HUES64 (cell line): ENCODE data around the gene GADL1.

Experiments
- H3K27ac ChIP-seq: 2 replicates; pipeline ENCODE4 v1.7.0; 2013; ENCODE audit warnings: low read depth, low read length, inconsistent platforms
- H3K27me3 ChIP-seq: 2 replicates; pipeline ENCODE4 v1.6.1; 2013; ENCODE audit warnings: mild to moderate bottlenecking, low read length; ENCODE audit not compliant: insufficient read depth
- H3K36me3 ChIP-seq: 2 replicates; pipeline ENCODE4 v1.6.1; 2013; ENCODE audit warnings: mild to moderate bottlenecking, low read length; ENCODE audit not compliant: insufficient read depth
- H3K4me1 ChIP-seq: 2 replicates; pipeline ENCODE4 v1.6.1; 2013; ENCODE audit warnings: mild to moderate bottlenecking, low read length, moderate library complexity; ENCODE audit not compliant: insufficient read depth
- H3K4me3 ChIP-seq: 2 replicates; pipeline ENCODE4 v1.5.1; 2013; ENCODE audit warnings: mild to moderate bottlenecking, low read length, moderate library complexity
- H3K9ac ChIP-seq: 2 replicates; pipeline ENCODE4 v1.6.1; 2013; ENCODE audit warnings: mild to moderate bottlenecking, low read depth, low read length
- H3K9me3 ChIP-seq: 2 replicates; pipeline ENCODE4 v1.6.1; 2013; ENCODE audit warnings: low read depth, low read length; ENCODE audit not compliant: insufficient read depth
- WGBS: fragments of 150-250, 120-280 bp; methylation state at CpG from one replicate; pipeline ENCODE4 v1.1.7; 2013; ENCODE audit warnings: missing lambda C conversion rate; 5-methylcytosine and 5-hydroxymethylcytosine counted together

GADL1 gene

GRCh38 chr3:30684356-30684755 lies 210.1 kb downstream of the GADL1 start:
- Histone ChIP-seq H3K4me3 (no peak overlapping the region), H3K9ac (no peak overlapping the region), H3K9me3 (no peaks in the 10 kb centered on the region), H3K4me1 (peaks cover 17% of the 10 kb centered on the region), H3K27me3 (no peaks in the 10 kb centered on the region), H3K36me3 (peaks cover 24% of the 10 kb centered on the region), H3K27ac (no peak overlapping the region)
- 95% methylated on average over 2 of the region's 3 CpGs for WGBS

DNA sequence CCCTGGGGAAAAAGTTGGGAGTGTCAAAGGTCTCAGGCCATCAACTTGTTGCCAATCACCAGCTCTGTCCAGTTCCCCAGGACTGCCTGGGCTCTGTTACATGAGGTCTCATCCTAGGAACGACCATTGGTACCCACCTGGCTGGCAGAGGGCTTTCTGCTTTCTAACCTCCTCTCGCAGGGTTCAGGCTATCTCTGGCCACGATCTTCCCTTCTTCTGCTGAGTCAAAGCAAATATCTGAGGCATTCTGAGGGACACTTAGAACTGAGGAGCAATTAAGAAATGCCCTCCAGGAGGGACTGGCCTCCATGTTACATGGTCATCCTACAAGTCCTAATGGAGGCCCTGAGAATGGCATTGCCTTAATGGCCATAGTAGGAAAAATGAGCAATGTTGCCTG lies 210.7 kb downstream of the GADL1 start:
- Histone ChIP-seq H3K9me3 (no peaks in the 10 kb centered on the region), H3K36me3 (peaks cover 24% of the 10 kb centered on the region), H3K4me3 (no peak overlapping the region), H3K27me3 (no peaks in the 10 kb centered on the region), H3K9ac (no peak overlapping the region), H3K27ac (no peak overlapping the region), H3K4me1 (peaks cover 17% of the 10 kb centered on the region)
- WGBS = 96% methylated on average over 3 of the region's 3 CpGs

GRCh38 chr3:30682434-30683155 lies 211.9 kb downstream of the GADL1 start:
- Histone ChIP-seq H3K9ac (no peak overlapping the region), H3K27ac (no peak overlapping the region), H3K27me3 (no peaks in the 10 kb centered on the region), H3K4me3 (no peak overlapping the region), H3K36me3 (peaks cover 25% of the 10 kb centered on the region), H3K9me3 (no peaks in the 10 kb centered on the region), H3K4me1 (peaks cover 17% of the 10 kb centered on the region)
- 100% methylated on average over 1 of the region's 1 CpG for WGBS

DNA sequence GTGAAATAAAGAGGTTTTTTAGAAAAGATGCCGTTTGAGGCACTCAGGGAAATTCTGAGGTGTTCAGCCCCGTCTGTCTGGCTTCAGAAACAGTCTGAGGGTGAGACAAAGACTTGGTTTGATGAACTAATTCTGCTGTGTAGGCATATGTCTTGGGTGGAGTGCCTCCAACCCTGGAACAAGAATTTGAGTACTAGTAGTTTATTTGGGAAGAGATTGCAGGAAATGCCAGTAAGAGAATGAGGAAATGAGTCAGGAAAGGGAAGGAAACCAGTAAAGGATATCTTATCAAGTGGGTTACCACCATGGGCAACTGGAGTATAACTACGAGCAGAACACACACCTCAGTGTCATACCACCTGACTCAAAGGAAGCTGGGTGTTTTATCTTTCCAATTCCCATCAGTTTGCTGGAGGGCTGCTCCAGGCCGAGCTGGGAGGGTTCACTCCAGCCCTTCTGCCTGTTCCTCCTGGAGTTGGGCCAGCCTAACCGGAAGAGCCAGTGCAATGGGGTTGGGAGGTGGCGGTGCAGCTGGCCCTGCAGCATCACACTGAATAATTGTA lies 212.7 kb downstream of the GADL1 start:
- 87% methylated on average over 6 of the region's 6 CpGs for WGBS
- no peak overlapping the region for H3K27ac ChIP-seq
- no peaks in the 10 kb centered on the region for H3K27me3 ChIP-seq
- no peaks in the 10 kb centered on the region for H3K9me3 ChIP-seq
- H3K36me3 ChIP-seq = peaks cover 29% of the 10 kb centered on the region
- H3K9ac ChIP-seq = 0 out of 2 replicates have a peak overlapping the region, but pooled peaks have one; percentile 13
- no peak overlapping the region for H3K4me3 ChIP-seq
- H3K4me1 ChIP-seq = peaks cover 17% of the 10 kb centered on the region

- 0 out of 2 replicates have a peak overlapping the region, but pooled peaks have one; percentile 53 for H3K9ac ChIP-seq
- H3K27ac ChIP-seq = no peak overlapping the region
- no peaks in the 10 kb centered on the region for H3K9me3 ChIP-seq
- H3K4me1 ChIP-seq = peaks cover 22% of the 10 kb centered on the region
- 59% methylated on average over 17 of the region's 18 CpGs for WGBS
- H3K36me3 ChIP-seq = peaks cover 35% of the 10 kb centered on the region
- H3K27me3 ChIP-seq = no peaks in the 10 kb centered on the region
- no peak overlapping the region for H3K4me3 ChIP-seq
Measured at GRCh38 chr3:30680789-30681648, 213.4 kb downstream of the GADL1 start.

DNA sequence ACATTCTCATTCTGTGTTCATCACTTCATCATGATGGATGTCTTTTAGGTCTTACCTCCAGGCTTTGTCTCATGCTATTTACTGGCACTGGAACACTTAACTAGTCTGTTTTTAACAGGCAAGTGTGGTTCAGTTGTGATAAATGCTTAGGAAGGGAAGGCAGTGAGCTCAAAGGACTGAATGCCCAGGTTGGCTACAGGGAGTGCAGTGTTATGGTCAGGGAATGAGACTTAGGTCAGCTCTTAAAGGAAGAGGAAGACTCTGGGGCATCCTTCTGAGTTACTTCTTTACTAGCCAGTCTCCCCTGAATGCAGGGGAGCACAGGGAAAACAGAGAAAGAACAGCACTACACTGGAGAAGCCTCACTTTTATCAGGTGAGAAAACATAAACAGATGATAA lies 215.4 kb downstream of the GADL1 start:
- H3K27ac ChIP-seq = no peak overlapping the region
- H3K4me1 ChIP-seq = peaks cover 22% of the 10 kb centered on the region
- H3K9ac ChIP-seq = no peak overlapping the region
- H3K9me3 ChIP-seq = no peaks in the 10 kb centered on the region
- H3K36me3 ChIP-seq = peaks cover 55% of the 10 kb centered on the region
- H3K27me3 ChIP-seq = no peaks in the 10 kb centered on the region
- no peak overlapping the region for H3K4me3 ChIP-seq

- Histone ChIP-seq H3K9ac (no peak overlapping the region), H3K27ac (no peak overlapping the region), H3K4me3 (no peak overlapping the region), H3K27me3 (no peaks in the 10 kb centered on the region), H3K4me1 (peaks cover 22% of the 10 kb centered on the region), H3K9me3 (no peaks in the 10 kb centered on the region), H3K36me3 (peaks cover 67% of the 10 kb centered on the region)
- WGBS = 92% methylated on average over 8 of the region's 8 CpGs
Measured at GRCh38 chr3:30677347-30677685, 217.1 kb downstream of the GADL1 start.

DNA sequence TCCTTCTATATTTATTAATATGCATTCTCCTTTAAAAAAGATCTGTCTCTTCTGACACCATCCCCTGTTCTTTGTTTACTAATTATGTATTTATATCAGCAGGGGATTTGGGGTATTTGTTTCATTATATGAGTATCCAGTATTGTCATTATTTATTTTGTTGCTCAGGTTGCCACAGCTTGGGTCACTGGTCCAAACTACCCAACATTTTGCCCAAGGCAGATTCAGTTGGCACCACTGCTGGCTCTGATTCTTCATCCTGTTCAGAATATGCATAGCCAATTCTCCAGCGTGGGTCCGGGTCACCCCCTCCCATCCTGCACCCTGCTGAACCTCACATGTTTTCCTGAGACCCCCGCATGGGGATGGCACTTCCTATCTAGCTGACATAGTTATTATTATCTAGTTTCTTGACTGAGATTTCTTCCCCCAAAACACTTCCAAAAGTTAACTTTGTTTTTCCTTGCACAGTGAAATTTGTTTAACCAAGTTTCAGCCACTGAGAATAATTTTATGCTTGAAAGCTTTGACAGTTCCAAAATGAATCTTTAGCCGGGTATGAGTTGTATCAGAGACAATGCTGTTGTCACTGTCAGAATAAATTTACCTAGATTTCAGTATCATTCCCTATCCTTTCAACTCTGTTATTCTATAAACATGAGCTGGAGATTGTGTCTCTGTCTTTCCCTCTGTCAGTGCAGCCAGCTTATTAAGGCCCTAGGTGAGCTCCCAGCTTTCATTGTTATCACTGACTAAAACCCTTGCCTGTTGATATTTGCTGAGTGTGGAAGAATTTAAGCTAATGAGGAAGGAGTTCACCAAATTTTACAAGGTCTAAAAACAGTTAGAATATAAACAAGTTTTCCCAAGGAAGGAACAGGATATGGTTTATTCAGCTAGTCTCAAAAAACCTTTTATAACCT lies 217.8 kb downstream of the GADL1 start:
- H3K9ac ChIP-seq = no peak overlapping the region
- WGBS = 92% methylated on average over 4 of the region's 4 CpGs
- H3K36me3 ChIP-seq = peaks cover 73% of the 10 kb centered on the region
- peaks cover 20% of the 10 kb centered on the region for H3K4me1 ChIP-seq
- no peaks in the 10 kb centered on the region for H3K27me3 ChIP-seq
- H3K4me3 ChIP-seq = no peak overlapping the region
- H3K9me3 ChIP-seq = no peaks in the 10 kb centered on the region
- H3K27ac ChIP-seq = no peak overlapping the region
